HG03439 (cell line): ENCODE results near the gene FIBCD1.

Source experiments
- ATAC-seq: cut with Tn5 transposase; IDR thresholded peaks from one replicate; pipeline ENCODE4 v1.9.1; 2021; ENCODE audit warnings: mild to moderate bottlenecking, moderate library complexity; ENCODE audit not compliant: unreplicated experiment

FIBCD1 gene, protein sequence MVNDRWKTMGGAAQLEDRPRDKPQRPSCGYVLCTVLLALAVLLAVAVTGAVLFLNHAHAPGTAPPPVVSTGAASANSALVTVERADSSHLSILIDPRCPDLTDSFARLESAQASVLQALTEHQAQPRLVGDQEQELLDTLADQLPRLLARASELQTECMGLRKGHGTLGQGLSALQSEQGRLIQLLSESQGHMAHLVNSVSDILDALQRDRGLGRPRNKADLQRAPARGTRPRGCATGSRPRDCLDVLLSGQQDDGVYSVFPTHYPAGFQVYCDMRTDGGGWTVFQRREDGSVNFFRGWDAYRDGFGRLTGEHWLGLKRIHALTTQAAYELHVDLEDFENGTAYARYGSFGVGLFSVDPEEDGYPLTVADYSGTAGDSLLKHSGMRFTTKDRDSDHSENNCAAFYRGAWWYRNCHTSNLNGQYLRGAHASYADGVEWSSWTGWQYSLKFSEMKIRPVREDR

DNA sequence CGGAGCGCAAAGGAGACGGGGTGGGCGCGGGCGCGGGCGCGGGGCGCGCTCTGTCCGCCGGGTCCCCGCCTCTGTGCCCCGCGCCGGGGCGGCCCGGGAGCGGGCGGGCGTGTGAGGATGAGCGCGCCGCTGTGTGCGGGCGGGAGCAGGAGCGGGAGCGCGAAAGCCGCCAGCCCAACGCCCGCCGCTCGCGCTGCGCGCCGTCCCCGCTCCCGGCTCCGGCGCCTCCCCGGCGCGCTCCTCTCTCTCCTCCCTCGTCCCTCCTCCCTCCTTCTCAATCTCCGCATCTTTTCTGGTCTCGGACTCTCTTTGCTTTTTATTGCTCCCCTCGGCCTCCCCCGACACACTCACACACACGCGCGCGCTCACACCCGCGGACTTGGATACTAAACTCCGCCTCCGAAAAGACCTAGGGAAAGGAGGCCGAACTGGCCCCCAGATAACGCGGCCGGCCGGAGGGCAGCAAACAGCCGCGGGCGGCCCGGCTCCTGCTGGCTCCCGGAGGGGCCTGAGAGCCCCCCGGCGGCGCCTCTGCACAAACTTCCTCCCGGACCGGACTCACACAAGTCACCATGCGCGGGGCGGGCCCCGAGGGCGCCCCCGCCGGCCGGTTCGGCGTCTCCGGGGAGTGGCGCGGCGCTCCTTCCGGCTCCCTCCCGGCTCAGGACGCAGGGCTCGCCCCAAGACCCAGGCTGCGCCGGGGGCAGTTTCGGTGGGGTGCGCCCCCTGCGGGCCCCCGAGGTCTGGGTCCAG, at the start of gene FIBCD1:
TSS of gene FIBCD1 (minus strand) at position 596 of the 753 bp plus-strand sequence. CDS start 640 bp downstream, outside the sequence.
- ATAC-seq: no peak

DNA sequence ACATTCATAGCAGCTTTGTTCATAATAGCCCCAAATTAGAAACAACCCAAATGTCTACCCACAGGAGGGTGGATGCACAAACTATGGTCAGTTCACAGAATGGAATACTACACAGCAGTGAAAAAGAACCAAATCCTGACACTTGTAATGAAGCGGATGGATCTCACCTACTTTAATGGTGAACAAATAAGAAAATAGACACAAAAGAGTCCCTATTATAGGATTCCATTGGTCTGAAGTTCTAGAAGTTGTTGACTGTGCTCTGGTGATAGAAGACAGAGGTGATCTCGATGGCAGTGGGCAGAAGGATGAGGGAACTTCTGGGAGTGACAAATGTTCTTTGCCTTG, 49.3 kb upstream of the FIBCD1 start:
- ATAC-seq: no peak

DNA sequence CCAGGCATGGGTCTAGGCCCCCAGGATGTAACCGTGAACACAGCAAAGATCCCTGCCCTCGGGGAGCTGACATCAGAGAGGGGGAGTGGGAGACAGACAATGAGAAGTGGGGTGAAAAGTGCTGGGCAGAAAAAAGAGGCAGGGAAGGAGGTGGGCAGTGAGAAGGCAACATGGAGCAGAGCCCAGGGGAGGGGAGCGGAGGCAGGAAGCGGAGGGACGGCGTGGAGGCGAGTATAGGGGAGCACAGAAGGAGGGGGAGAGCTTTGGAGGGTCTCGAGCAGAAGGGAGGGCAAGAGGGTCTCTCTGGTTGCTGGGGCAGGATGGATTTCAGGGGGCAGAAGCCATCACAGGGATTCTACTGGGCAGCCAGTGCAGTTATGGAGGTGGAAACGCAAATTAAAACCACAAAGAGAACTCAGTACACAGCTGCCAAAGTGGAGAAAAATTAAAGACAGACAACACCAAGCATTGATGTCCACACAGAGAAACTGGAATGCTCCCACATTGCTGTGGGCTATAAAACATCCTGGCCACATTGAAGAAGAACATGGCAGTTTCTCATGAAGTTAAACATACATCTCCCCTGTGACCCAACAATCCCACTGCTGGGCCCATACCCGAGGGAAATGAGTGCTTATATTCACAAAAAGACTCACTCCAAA, 48.8 kb upstream of the FIBCD1 start:
- ATAC-seq: no peak

DNA sequence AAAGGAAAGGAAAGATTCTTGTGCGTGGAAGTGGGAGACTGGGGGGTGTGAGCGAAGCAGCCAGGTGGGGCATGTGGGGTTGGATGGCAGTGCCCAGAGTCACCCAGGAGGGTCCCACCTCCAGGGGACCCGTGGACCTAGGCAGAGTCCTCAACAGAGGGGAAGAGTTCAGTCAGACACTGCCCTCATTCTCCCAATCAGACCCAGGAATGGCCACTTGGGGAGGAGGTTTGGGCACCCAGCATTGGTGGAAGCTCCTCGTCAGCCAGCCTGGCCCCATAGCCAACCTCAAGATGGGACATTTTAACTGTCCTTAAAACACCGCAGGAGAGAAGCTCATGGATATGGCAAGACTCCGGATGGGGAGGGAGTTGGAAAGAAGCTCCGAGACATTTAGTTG, 48.0 kb upstream of the FIBCD1 start:
- ATAC-seq: no peak

DNA sequence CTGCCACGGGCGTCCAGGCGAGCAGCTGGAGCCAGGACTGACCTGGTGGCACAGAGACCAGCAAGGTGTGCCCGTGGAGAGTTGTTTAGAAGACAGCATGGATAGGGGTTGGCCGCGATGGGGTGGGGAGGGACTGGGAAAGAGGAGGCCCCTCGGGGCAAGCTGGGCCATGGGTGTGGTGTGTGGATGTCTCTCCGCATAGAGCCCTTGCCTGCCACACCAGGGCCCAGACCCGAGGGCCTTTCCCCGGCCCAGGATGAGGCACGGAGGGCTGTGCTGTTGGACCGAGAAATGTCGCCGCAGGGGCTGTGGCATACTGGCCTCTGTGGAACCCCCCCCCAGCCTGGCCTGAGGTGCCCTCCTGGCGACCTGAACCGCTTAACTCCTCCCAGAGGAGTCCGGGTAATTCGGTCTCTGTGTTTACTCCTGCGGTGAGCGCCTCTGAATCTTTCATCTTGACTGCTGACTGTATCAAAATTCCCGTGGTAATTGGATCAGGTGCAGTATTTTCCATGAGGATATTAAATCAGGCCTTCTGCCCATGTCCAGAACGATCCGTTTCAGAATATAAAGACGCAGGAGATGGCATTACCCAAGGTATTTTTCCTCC, 47.4 kb upstream of the FIBCD1 start:
- no peak for ATAC-seq

DNA sequence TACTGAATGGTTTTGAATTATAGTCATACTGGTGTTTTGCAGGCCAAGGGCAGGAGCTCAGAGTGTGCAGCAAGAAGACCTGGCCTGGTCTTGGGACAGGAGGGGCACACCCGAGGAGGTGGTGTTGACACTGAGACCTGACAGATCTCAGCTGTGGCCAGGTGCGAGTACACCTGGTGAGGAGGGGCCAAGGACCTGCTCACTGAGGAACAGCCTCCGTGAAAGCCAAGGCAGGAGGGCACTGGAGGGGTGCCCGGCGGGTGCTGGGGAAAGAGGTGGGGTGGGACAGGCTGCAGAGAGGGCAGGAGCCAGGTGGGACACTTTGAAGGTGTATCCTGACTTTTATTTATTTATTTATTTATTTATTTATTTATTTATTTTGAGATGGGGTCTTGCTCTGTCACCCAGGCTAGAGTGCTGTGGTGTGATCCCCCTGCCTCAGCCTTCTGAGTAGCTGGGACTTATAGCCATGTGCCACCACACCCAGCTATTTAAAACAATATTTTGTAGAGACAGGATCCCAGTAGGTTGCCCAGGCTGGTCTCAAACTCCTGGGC, 46.6 kb upstream of the FIBCD1 start:
- ATAC-seq: no peak

DNA sequence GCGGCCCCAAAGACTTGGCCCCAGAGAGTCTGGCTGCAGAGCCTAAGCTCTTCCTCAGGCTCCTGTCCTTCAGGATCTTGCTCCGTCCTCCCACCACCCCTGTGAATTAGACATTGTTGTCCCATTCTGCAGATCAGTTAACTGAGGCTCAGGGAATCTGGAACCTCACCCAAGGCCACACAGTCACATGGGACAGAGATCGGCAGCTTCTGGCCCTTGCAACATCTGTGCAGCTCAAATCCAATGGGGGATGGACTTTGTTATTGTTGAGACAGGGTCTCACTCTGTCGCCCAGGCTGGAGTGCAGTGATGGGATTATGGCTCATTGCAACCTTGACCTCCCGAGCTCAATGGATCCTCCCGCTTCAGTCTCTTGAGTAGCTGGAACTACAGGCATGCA, 46.0 kb upstream of the FIBCD1 start:
- ATAC-seq: no peak

DNA sequence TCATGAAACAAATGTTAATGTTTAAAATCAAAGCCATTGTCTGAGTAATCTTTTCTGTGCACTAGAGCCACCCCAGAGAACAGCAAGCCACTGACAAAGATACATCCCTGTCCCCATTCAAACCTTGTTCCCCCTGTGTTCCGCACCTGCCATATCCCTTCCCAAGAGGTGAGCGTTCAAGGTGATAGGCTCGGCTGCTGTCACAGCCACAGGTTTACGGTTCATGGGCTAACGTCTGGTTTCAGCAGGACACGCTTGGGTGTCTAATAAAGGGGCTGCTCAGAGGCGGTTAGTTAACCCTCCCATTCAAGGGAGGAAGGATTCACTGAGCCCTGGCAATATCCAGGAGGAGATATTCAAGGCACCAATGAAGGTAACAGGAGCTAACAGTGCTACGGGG, 45.5 kb upstream of the FIBCD1 start:
- no peak for ATAC-seq

DNA sequence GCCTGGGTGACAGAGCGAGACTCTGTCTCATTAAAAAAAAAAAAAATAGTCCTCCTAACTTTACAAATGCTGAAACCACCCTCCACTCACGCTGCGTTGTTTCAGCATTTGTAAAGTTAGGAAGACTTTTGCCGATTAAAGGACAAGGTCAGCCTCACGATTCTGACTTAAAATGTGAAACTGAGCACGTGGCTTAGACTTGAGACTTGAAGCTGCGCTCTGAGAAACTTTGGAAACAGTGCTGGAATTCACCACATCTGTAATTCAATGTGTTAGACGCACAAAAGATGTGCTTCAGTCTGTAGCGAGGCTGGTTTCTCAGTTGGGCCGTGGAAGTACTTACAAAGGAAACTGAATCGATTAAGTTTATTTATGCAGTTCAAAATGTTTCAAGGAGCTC, 44.9 kb upstream of the FIBCD1 start:
- ATAC-seq: no peak

DNA sequence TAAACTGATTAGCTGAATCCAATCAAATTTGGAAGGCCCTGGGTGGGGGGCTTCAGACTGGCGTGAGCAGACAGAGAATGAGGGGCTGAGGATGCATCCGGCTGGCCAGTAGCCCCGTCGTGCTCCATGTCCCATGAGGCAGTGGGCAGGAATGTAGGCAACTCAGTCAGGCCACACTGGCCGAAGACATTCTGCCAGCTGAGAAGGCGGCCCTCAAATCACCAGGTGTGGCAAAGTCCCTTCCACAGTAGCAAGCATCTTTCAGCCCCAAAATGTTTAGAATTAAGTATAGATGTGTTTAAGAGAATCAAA, 44.3 kb upstream of the FIBCD1 start:
- no peak for ATAC-seq

DNA sequence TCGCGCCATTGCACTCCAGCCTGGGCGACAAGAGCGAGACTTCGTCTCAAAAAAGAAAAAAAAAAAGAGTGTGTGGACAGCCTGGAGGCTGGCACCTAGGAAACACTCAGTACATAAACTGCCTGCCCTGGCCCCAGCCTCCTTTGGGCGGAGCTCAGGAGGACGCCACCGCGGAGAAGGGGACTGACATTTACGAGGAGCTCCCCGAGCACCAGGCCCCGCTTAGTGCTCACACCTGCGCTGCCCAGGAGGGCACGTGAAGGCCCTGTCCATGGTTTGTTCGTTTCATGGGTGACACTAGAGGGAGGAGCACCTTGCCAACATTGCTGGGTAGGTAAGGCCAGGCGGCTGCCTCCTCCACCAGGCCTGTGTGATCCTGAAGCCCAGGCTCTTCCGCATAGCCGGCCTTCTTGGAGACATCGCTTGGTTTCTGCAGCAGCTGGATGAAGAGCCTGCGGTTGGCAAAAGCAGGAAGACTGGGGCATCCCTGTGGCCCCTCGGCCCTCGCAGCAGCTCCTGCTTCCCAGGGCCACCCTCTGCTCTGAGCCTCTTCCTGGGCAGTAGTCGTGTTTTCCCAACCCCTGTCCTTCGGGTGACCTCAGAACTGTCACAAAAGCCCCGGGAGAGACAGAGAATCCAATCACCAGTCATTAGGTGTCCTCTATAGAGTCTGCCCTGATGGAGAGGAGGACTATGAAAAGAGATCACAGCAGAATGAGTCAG, 43.8 kb upstream of the FIBCD1 start:
- ATAC-seq: no peak

DNA sequence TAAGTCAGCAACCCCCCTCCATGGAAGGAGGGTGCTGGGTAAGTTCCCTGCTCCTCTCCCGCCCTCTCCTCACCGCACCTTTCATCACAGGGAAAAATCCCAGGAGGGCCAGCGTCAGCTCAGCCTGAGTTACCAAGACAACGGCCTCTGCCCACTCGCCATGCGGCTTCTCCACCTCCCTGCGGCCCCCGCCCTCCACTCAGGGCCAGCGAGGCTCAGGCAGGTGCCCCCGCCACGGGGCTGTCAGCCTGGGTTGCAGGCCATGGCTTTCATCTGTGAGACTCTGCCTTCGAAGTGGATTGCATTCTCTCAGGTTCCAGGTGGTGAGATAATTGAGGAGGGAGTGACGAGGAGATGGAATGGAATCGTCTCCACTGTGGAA, 42.7 kb upstream of the FIBCD1 start:
- ATAC-seq: no peak

DNA sequence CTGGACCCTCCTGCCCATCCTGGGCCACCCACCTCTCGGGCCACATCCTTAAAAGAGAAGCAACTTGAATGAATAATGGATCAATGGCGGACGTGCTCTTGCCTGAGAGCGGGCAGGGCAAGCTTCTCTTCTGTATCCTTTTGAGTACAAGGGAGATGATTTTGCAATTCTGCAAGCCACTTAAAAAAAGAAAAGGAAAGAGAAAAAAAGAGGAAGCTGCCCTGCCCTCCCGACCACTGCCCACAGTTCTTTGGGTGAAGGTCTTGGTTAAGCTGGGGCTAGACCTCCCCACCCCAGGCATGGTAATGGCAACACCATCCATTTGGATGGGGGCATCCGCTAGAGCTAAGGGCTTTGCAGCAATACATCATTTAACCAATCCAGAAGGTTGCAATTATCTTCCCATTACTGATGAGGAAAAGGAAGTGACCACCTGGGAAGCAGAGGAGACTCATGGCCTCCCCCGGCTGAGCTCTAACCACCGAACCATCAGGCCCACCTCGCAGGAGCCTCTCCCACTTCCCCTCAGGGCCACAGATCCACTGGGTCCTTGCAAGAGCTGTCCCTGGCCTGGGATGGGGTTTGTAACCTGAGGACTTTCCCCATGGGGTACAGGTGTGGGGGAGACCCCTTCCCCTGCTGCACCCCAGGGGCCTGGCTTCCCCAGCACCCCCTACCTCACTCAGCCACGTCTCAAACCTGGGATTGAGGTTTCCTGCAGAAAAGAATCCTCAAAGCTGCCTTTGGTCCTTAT, 42.1 kb upstream of the FIBCD1 start:
- ATAC-seq: no peak

DNA sequence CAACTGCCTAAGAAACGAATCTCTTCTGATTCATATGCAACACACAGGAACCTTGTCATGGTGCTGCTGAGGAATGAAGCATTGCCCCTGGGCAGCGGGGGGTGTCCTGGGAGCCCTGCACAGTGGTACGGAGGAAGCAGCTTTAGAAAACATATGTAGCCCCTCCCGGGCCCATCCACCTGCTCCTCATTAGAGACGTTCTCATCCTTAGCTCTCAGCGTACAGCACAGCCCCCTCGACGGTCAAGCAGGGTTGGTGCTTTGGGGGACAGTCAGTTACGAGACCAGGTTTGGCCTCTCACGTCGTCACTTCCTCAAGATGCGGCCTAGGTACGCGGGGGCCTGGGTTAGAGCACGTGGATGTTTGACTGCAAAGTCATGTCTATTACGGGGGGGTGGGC, 41.5 kb upstream of the FIBCD1 start:
- ATAC-seq: no peak

DNA sequence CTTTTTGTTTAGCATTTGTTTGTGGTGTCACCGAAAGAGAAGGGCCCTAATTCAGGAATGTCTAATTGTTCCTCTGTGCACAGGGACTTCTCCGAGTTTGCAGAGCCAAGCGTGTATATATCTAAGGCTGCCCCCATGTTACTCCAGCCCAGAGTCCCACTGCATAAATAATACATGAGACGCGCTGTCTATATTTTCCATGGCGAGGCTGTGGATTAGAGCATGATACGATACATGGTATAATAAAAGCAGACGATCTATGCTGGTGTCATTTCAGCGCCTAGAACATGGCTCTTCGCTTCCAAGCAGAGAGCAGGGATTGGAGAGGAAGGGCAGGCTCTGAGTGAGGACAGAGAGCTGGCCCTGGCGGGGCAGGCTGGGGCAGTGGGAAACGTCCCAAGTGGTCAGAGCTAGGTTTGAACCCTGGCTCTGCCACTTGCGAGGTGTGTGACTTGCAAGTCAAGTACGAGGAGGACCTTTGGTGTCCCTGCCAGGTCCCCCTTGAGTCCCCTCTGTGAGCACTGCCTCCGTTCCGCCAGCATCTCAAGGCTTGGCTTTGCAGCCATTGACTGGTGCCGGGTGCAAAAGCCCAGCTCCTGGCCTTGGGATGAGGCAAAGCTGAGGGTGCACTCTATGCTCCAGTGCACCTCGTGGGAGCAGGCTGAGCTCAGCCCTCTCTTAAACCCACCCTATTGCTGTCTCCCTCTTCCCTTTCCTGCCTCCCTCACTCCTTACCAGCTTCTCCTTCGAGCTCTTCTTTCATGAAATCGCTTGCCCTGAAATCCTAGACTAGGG, 40.7 kb upstream of the FIBCD1 start:
- no peak for ATAC-seq

DNA sequence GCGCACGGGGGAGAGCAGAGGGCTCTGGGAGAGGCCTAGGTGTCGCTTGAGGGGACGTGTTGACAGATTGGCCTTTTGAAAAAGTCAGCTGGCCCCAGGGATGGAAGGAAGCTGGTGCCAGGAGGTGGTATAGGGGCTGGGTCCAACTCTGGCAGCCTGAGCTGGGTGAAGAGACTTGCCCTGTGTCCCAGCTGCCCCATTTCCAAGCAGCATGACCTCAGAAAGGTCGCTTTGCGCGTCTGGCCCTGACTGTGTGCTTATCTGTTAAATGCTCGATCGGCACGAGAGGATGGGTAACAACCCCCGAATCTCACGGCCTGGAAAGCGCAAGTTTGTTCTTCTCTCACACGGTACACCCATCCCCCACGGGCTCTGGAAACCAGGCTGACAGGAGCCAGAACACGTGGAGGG, 38.8 kb upstream of the FIBCD1 start:
- ATAC-seq: no peak

DNA sequence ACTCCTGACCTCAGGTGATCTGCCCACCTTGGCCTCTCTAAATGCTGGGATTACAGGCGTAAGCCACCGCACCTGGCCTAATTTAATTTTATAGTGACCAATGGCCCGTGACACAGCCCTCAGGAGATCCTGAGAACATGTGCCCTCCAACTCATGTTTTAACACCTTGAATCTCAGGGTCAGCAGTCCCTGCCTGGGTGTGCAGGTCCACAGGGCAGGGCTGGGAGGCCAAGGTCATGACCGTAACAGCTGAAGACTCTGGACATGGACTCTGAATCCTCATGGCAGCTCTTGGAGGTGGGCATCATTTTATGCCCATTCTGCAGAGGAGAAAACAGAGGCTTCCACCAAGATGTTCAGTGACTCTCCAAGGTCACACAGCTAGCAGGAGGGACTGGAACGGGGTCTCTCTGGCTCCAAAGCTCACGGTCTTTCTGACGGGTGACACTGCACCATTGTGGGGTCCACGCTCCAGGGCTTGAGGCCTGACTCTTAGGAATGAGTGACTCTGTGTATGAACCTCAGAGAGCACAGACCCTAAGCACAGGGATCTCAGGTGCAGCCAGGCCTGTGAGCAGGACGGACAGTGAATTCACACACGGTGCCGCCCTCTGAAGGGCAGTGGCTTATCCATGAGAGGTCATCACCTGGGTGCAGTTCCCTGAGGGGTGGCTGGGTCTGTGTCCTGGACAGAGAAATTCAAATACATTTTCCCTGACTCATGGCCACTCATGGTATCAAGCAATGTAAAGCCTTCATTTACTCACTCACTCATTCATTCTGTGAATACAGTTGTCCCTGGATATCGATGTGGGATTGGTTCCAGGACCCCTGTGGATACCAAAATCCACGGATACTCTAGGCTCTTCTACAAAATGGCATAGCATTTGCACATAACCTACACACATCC, 37.1 kb upstream of the FIBCD1 start:
- no peak for ATAC-seq

DNA sequence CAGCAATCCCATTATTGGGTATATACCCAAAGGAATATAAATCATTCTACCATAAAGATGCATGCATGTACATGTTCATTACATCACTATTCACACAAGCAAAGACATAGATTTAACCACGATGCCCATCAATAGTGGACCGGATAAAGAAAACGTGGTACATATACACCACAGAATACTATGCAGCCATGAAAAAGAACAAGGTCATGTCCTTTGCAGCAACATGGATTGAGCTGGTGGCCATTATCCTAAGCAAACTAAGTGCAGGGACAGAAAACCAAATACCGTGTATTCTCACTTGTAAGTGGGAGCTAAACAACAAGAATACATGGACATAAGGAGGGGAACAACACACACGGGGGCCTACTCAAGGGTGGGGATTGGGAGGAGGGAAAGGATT, 36.1 kb upstream of the FIBCD1 start:
- no peak for ATAC-seq
